Left lung (tissue), 10 donors: ENCODE data around the gene GCGR. TPM values are rescaled to one million over a fixed set of nuclear protein-coding genes. Genes with fewer than 3 reads are reported as not detected.
A peak's percentile ranks its signal among the peaks of the same experiment; 100 is the strongest.

Experiments
- ATAC-seq: fragments of 200-7000 bp; cut with Tn5 transposase; one replicate; pipeline ENCODE4 v1.9.1; 2020; ENCODE audit warnings: moderate library complexity
- DNase-seq, 4 donors: peaks; one replicate each; pipeline ENCODE4 v3.0.0-alpha.2; 2013 to 2020
- H3K27ac ChIP-seq, 2 donors: fragments of 200-600 bp; sonication (generic) in 1 of 2; one replicate each; pipeline versions ENCODE4 v1.5.0 to v1.8.0; 2020 to 2021
- H3K27me3 ChIP-seq, 2 donors: fragments of 200-600 bp; sonication (generic) in 1 of 2; one replicate each; pipeline versions ENCODE4 v1.5.0 to v1.8.0; 2020 to 2021
- H3K36me3 ChIP-seq, 2 donors: fragments of 200-600 bp; sonication (generic) in 1 of 2; one replicate each; pipeline versions ENCODE4 v1.5.0 to v1.8.0; 2020 to 2021
- H3K4me1 ChIP-seq, 2 donors: fragments of 200-600 bp; one replicate each; pipeline ENCODE4 v1.8.0; 2021
- H3K4me3 ChIP-seq, 2 donors: fragments of 200-600 bp; sonication (generic) in 1 of 2; one replicate each; pipeline versions ENCODE4 v1.5.0 to v1.8.0; 2020 to 2021; ENCODE audit warnings: mild to moderate bottlenecking in 1 of 2
- H3K9me3 ChIP-seq, 2 donors: fragments of 200-600 bp; sonication (generic) in 1 of 2; one replicate each; pipeline versions ENCODE4 v1.5.0 to v1.8.0; 2020 to 2021
- CTCF ChIP-seq, 2 donors: fragments of 200-600 bp; sonication (generic) in 1 of 2; IDR thresholded peaks; one replicate each; pipeline versions ENCODE4 v1.5.0 to v1.8.0; 2021; ENCODE audit warnings: antibody characterized with exemption in 2 of 2
- intact Hi-C, 2 donors: fragments of 100-400 bp; cut with DNase I; formaldehyde crosslinking; loops; one replicate each; pipeline versions ENCODE4 v1.11.2 to v1.14.2; 2022
- polyA plus RNA-seq, 6 donors: library from polyadenylated mRNA; unstranded; fragments of 120-200 nt; gene quantifications; one replicate each; pipeline ENCODE4 v1.2.1, GENCODE V29; 2013; ENCODE audit not compliant: insufficient read length in 6 of 6
- total RNA-seq, 2 donors: library from RNA; stranded (reverse); fragmentation: NEBNext Ultra II Directional; extraction: Animal tissue kit (Norgen Biotek cat#: 25700); gene quantifications; one replicate each; pipeline ENCODE4 v1.2.1, GENCODE V29; 2021
- donor health status: DM: no; HTN: yes; CAD: no.
- donor health status: DM: no; HTN: no; CAD: no.

The GCGR gene
- total and polyA plus RNA-seq, 8 donors: 0.13 to 0.37 (median 0.26) TPM; not detected in 3

GRCh38 chr17:81846743-81847689, 43.1 kb downstream of the GCGR start:
- peak; percentile 88 for ATAC-seq
- intact Hi-C loops: no loop called here

DNA sequence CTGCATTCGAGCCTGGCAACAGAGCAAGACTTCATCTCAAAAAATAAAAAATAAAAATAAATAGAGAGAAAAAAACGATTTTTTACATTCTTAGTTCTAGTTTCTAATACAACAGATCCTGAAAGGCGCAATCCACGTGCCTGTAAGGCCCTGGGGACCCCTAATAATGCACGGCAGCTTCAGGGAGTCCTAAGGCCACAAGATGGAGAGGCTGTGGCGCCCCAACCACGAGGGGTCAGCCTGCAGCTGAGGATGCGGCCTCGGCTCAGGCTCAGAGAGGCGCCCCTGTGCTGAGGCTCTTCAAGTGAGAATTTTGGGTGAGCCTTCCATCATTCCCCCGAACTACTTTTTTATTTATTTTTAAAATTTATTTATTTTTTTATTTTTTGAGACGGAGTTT, 45.5 kb downstream of the GCGR start:
- DNase-seq: no peak
- Histone ChIP-seq H3K4me1 (peaks cover 0 to 5% of the 10 kb centered on the region in 2 donors), H3K36me3 (peaks cover 0 to 100% of the 10 kb centered on the region in 2 donors), H3K9me3 (no peaks in the 10 kb centered on the region), H3K4me3 (no peak overlapping the region), H3K27ac (no peak overlapping the region), H3K27me3 (no peaks in the 10 kb centered on the region)
- no peak for TF ChIP-seq CTCF (IDR thresholded peaks at IDR 0.05)
- intact Hi-C loops: no loop called here
- no peak for ATAC-seq

More at GRCh38 chr17:81846743-81847689, 43.1 kb downstream of the GCGR start:
- Histone ChIP-seq H3K27ac (no peak overlapping the region), H3K4me3 (no peak overlapping the region), H3K4me1 (peaks cover 0 to 5% of the 10 kb centered on the region in 2 donors), H3K27me3 (no peaks in the 10 kb centered on the region), H3K9me3 (no peaks in the 10 kb centered on the region), H3K36me3 (peaks cover 0 to 100% of the 10 kb centered on the region in 2 donors)
- peak in 1 of 4 donors; percentile 74 for DNase-seq
- TF ChIP-seq CTCF (IDR thresholded peaks at IDR 0.05): no peak

GRCh38 chr17:81851423-81851822, 47.5 kb downstream of the GCGR start:
- peaks cover 0 to 17% of the 10 kb centered on the region in 2 donors for H3K4me1 ChIP-seq
- no peak overlapping the region for H3K4me3 ChIP-seq
- TF ChIP-seq CTCF (IDR thresholded peaks at IDR 0.05): no peak
- H3K36me3 ChIP-seq: peaks cover 0 to 99% of the 10 kb centered on the region in 2 donors
- H3K27me3 ChIP-seq: no peaks in the 10 kb centered on the region
- ATAC-seq (no peak), DNase-seq (no peak)
- intact Hi-C loops: no loop called here
- no peak overlapping the region for H3K27ac ChIP-seq
- no peaks in the 10 kb centered on the region for H3K9me3 ChIP-seq

- intact Hi-C loops: no loop called here
- no peak for DNase-seq
- no peak overlapping the region for H3K27ac ChIP-seq
- peaks cover 0 to 99% of the 10 kb centered on the region in 2 donors for H3K36me3 ChIP-seq
- no peaks in the 10 kb centered on the region for H3K27me3 ChIP-seq
- ATAC-seq: no peak
- no peak overlapping the region for H3K4me3 ChIP-seq
- H3K9me3 ChIP-seq: no peaks in the 10 kb centered on the region
- no peak for TF ChIP-seq CTCF (IDR thresholded peaks at IDR 0.05)
- H3K4me1 ChIP-seq: peaks cover 0 to 25% of the 10 kb centered on the region in 2 donors
Observed at GRCh38 chr17:81852237-81852636, 48.3 kb downstream of the GCGR start.

GRCh38 chr17:81854974-81855774, 51.2 kb downstream of the GCGR start:
- Histone ChIP-seq H3K36me3 (peaks cover 0 to 89% of the 10 kb centered on the region in 2 donors), H3K27me3 (no peaks in the 10 kb centered on the region), H3K4me3 (no peak overlapping the region), H3K27ac (no peak overlapping the region), H3K9me3 (no peaks in the 10 kb centered on the region), H3K4me1 (peaks cover 12 to 49% of the 10 kb centered on the region in 2 donors)
- ATAC-seq (peak; percentile 13), DNase-seq (no peak)
- intact Hi-C loops: no loop called here
- no peak for TF ChIP-seq CTCF (IDR thresholded peaks at IDR 0.05)
